HCT116 (cell line): Measurements from ENCODE around the gene GALNT14.

Experiments
- CEBPB ChIP-seq: IDR thresholded peaks from 2 replicates; pipeline ENCODE4 v1.6.1; 2012; ENCODE audit warnings: low read depth
- ELF1 ChIP-seq: IDR thresholded peaks from 2 replicates; pipeline ENCODE4 v1.6.1; 2012; ENCODE audit warnings: low read depth, borderline replicate concordance
- EZH2phosphoT487 ChIP-seq: fragments of 200-600 bp; IDR thresholded peaks from 2 replicates; pipeline ENCODE4 v1.6.1; 2018; ENCODE audit warnings: antibody characterized with exemption, borderline replicate concordance
- FOSL1 ChIP-seq: IDR thresholded peaks from 2 replicates; pipeline ENCODE4 v1.6.1; 2012; ENCODE audit warnings: low read depth
- POLR2A ChIP-seq: IDR thresholded peaks from 2 replicates; pipeline ENCODE4 v1.7.0; 2011; ENCODE audit warnings: borderline replicate concordance; ENCODE audit not compliant: insufficient read depth, insufficient read length; ENCODE audit errors: extremely low read depth
- POLR2AphosphoS5 ChIP-seq: IDR thresholded peaks from 2 replicates; pipeline ENCODE4 v1.6.1; 2011; ENCODE audit warnings: mild to moderate bottlenecking, low read depth, low read length, moderate library complexity
- ZNF274 ChIP-seq: fragments of 200-500 bp; sonication (Bioruptor generic); IDR thresholded peaks from 2 replicates; pipeline ENCODE4 v1.6.1; 2014; ENCODE audit warnings: mild to moderate bottlenecking, low read depth, low read length, inconsistent platforms
- TF ChIP-seq, protein P1 (sequence below), 3 experiments: fragments of 200-600 bp in 1 of 3; sonication (generic) in 1 of 3; IDR thresholded peaks in 2 of 3; conservative IDR thresholded peaks in 1 of 3; 2 replicates each; pipeline ENCODE4 v1.5.1; 2012 to 2017; ENCODE audit warnings: low read depth in 2 of 3, low read length in 2 of 3, antibody characterized with exemption in 1 of 3, borderline replicate concordance in 1 of 3, control low read depth in 1 of 3, mild to moderate bottlenecking in 1 of 3, mixed read lengths in 1 of 3, mixed run types in 1 of 3, moderate library complexity in 1 of 3; ENCODE audit not compliant: insufficient read depth in 1 of 3
- TF ChIP-seq, protein P2 (sequence below): IDR thresholded peaks from 2 replicates; pipeline ENCODE4 v1.6.1; 2012; ENCODE audit warnings: low read depth

DNA sequence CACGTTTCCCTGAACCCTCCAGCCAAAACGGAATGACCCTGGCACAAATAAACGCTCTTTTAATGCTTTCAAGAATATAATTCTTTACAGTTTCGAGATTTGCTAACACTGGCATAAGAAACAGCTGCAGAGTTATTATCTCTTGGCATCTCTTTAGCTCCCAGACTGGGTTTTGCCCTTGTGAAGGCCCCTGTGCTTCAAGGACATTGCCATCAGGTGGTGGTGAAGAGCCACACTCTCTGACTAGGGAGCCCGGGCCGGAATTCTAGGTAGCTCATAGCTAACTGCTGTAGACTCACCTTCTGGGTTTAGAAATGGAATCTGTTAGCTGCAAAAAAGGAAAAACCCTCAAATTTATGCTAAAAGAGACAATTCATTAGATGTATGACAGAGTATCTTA lies 13.3 kb upstream of the GALNT14 start:
- TF ChIP-seq, protein P1, sequence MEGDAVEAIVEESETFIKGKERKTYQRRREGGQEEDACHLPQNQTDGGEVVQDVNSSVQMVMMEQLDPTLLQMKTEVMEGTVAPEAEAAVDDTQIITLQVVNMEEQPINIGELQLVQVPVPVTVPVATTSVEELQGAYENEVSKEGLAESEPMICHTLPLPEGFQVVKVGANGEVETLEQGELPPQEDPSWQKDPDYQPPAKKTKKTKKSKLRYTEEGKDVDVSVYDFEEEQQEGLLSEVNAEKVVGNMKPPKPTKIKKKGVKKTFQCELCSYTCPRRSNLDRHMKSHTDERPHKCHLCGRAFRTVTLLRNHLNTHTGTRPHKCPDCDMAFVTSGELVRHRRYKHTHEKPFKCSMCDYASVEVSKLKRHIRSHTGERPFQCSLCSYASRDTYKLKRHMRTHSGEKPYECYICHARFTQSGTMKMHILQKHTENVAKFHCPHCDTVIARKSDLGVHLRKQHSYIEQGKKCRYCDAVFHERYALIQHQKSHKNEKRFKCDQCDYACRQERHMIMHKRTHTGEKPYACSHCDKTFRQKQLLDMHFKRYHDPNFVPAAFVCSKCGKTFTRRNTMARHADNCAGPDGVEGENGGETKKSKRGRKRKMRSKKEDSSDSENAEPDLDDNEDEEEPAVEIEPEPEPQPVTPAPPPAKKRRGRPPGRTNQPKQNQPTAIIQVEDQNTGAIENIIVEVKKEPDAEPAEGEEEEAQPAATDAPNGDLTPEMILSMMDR (IDR thresholded peaks at IDR 0.05 in 2 of 3, conservative IDR thresholded peaks at IDR 0.05 in 1 of 3; ENCODE audit: borderline replicate concordance in 1 of 3, insufficient read depth in 1 of 3, low read depth in 2 of 3, low read length in 2 of 3), result peak in 2 of 3 experiments; percentile 16; a peak in 1 of 6 replicates
- TF ChIP-seq POLR2A (no peak), EZH2phosphoT487 (no peak), FOSL1 (no peak), ELF1 (no peak), POLR2AphosphoS5 (no peak), CEBPB (no peak), ZNF274 (no peak)
- TF ChIP-seq, protein P2, sequence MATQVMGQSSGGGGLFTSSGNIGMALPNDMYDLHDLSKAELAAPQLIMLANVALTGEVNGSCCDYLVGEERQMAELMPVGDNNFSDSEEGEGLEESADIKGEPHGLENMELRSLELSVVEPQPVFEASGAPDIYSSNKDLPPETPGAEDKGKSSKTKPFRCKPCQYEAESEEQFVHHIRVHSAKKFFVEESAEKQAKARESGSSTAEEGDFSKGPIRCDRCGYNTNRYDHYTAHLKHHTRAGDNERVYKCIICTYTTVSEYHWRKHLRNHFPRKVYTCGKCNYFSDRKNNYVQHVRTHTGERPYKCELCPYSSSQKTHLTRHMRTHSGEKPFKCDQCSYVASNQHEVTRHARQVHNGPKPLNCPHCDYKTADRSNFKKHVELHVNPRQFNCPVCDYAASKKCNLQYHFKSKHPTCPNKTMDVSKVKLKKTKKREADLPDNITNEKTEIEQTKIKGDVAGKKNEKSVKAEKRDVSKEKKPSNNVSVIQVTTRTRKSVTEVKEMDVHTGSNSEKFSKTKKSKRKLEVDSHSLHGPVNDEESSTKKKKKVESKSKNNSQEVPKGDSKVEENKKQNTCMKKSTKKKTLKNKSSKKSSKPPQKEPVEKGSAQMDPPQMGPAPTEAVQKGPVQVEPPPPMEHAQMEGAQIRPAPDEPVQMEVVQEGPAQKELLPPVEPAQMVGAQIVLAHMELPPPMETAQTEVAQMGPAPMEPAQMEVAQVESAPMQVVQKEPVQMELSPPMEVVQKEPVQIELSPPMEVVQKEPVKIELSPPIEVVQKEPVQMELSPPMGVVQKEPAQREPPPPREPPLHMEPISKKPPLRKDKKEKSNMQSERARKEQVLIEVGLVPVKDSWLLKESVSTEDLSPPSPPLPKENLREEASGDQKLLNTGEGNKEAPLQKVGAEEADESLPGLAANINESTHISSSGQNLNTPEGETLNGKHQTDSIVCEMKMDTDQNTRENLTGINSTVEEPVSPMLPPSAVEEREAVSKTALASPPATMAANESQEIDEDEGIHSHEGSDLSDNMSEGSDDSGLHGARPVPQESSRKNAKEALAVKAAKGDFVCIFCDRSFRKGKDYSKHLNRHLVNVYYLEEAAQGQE, result no peak
